HUES6 (cell line): ENCODE data around the gene FLYWCH1.
"Not testable (repeated sequence)": the region's sequence is repeated elsewhere in the genome, so short reads cannot be mapped to it uniquely, and the experiment has no call there.

Experiments
- H3K27ac ChIP-seq: 2 replicates; pipeline ENCODE4 v1.7.0; 2013; ENCODE audit warnings: low read depth, mild to moderate bottlenecking, low read length, inconsistent platforms
- H3K27me3 ChIP-seq: 2 replicates; pipeline ENCODE4 v1.6.1; 2013; ENCODE audit warnings: low read length; ENCODE audit not compliant: control insufficient read depth, insufficient read depth
- H3K36me3 ChIP-seq: 2 replicates; pipeline ENCODE4 v1.6.1; 2013; ENCODE audit warnings: low read length; ENCODE audit not compliant: control insufficient read depth, insufficient read depth
- H3K4me1 ChIP-seq: 2 replicates; pipeline ENCODE4 v1.6.1; 2013; ENCODE audit warnings: low read length; ENCODE audit not compliant: control insufficient read depth, insufficient read depth
- H3K4me3 ChIP-seq: 2 replicates; pipeline ENCODE4 v1.5.1; 2013; ENCODE audit warnings: low read depth, low read length
- H3K9ac ChIP-seq: one replicate; pipeline ENCODE4 v1.6.1; 2013; ENCODE audit warnings: mild to moderate bottlenecking, low read length
- H3K9me3 ChIP-seq: 2 replicates; pipeline ENCODE4 v1.6.1; 2013; ENCODE audit warnings: low read depth, low read length; ENCODE audit not compliant: control insufficient read depth, insufficient read depth

FLYWCH1 gene

DNA sequence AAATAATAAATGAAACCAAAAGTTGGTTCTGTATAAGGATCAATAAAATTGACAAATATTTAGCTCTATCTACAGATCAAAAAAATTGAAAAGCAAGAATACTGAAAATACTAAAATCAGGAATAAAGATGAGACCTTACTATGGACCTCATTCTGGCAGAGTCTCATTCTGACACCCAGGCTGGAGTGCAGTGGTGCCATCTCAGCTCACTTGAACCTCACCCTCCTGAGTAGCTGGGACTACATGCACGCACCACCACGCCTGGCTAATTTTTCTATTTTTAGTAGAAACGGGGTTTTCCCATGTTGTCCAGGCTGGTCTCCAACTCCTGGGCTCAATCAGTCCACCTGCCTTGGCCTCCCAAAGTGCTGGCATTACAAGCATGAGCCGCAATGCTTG is 30.3 kb downstream of the FLYWCH1 start:
- Histone ChIP-seq H3K9me3 (no peaks in the 10 kb centered on the region), H3K27me3 (no peaks in the 10 kb centered on the region), H3K4me3 (no peak overlapping the region), H3K9ac (no peak overlapping the region), H3K4me1 (no peaks in the 10 kb centered on the region), H3K36me3 (peaks cover 57% of the 10 kb centered on the region), H3K27ac (no peak overlapping the region)

DNA sequence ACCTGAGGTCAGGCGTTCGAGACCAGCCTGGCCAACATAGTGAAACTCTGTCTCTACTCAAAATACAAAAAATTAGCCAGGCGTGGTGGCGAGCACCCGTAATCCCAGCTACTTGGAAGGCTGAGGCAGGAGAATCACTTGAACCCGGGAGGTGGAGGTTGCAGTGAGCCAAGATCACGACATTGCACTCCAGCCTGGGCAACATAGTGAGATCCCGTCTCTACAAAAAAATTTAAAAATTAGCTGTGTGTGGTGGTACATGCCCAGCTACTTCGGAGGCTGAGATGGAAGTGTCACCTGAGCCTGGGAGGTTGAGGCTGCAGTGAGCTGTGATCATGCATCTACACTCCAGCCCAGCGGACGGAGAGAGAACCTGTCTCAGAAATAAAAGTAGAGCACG is 32.0 kb downstream of the FLYWCH1 start:
- not testable (repeated sequence) for H3K9me3 ChIP-seq, H3K4me1 ChIP-seq, H3K4me3 ChIP-seq, H3K27me3 ChIP-seq, H3K9ac ChIP-seq, H3K27ac ChIP-seq
- peaks cover 46% of the 10 kb centered on the region for H3K36me3 ChIP-seq

DNA sequence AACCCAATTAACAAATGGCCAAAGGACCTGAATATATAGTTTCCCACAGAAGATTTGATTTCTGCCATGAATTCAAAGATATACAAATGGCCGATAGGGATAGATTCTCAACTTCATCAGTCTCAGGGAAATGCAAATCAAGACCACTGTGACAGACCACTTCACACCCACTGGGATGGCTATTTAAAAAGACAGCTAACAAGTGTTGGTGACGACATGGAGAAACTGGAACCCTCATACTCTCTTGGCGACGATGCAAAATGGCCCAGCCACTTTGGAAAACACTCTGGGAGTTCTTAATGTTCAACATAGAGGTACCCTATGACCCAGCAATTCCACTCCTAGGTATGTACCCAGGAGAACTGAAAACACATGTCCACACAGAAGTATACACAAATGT is 34.9 kb downstream of the FLYWCH1 start:
- peaks cover 27% of the 10 kb centered on the region for H3K36me3 ChIP-seq
- no peaks in the 10 kb centered on the region for H3K9me3 ChIP-seq
- H3K27ac ChIP-seq, result no peak overlapping the region
- H3K4me1 ChIP-seq, result no peaks in the 10 kb centered on the region
- H3K27me3 ChIP-seq, result no peaks in the 10 kb centered on the region
- no peak overlapping the region for H3K9ac ChIP-seq
- H3K4me3 ChIP-seq, result no peak overlapping the region

DNA sequence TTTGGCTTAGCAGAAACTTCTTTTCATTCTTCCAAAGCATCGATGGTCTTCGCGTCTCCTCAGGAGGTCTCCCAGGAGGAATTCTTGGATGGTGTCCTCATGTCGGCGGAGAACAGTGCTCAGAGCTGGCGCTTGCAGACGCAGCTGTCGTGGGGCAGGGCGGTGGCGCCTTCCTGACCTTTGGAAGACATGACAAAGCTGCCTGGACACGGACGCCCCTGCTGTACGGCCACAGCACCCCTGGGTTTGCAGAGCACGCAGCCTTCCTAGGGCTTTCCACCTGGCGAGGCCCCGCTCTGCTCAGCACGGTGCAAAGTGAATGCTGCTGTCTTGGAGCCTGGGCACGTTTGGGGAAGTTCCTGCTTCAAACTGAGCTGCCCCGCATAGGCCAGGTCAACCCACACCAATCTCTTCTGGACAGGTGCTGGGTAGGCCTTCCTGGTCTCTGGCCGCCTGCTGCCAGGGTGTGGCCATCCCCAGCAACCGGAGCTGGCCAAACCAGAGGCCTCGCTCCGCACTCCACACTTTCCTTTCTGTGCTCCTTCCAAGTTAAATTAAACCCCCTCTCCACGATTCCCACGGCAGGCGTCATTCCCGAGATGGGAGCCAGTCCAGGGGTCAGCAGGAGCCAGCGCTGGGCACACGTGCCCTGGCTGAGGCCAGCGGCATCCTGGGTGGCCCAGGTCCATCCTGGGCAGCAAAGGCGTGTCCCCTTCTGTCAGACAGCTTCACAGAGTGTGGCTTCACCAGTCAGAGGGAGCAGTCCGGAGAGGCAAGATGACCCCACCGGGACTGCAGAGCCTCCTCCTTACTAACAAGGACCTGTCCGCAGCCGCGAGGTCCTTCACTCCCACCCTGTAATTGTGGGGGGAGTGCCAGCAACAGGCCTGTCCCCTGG is 37.3 kb downstream of the FLYWCH1 start:
- peaks cover 2% of the 10 kb centered on the region; the same call in 1 of the 2 replicates for H3K4me1 ChIP-seq
- no peak overlapping the region for H3K4me3 ChIP-seq
- no peaks in the 10 kb centered on the region for H3K9me3 ChIP-seq
- no peak overlapping the region for H3K9ac ChIP-seq
- H3K27ac ChIP-seq, result no peak overlapping the region
- no peaks in the 10 kb centered on the region for H3K27me3 ChIP-seq
- H3K36me3 ChIP-seq, result peaks cover 13% of the 10 kb centered on the region

DNA sequence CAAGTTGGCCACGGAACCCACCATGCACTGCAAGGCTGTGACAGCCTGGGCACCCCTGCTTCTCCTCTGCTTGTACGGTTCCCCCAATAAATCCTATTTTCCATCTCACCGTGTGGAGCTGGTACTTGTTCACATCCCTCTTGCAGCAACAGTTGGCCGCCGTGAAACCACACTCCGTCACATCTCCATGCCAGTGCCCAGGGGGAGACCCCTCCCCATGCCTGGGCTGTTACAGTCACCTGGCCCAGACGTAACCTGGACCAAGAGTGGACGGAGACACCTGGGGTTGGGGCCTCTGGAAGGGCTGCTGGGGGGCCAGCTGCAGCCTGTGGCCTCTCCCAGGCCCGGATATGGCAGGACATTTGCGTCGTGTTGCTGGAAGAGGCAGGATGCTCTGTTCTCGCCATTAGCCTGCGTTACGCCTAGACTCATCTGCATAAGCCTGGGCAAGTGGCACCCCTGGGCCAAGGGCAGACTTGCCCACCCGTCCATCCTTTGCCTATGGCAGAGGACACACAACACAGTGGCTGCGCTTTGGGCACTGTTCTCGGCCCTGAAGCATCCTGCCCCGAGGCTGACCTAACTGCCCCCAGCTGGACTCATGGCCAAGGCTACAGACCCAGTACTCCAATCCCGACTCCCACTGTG is 38.1 kb downstream of the FLYWCH1 start:
- Histone ChIP-seq H3K4me1 (peaks cover 10% of the 10 kb centered on the region), H3K27me3 (no peaks in the 10 kb centered on the region), H3K9me3 (no peaks in the 10 kb centered on the region), H3K36me3 (peaks cover 12% of the 10 kb centered on the region), H3K9ac (no peak overlapping the region), H3K4me3 (no peak overlapping the region), H3K27ac (no peak overlapping the region)

DNA sequence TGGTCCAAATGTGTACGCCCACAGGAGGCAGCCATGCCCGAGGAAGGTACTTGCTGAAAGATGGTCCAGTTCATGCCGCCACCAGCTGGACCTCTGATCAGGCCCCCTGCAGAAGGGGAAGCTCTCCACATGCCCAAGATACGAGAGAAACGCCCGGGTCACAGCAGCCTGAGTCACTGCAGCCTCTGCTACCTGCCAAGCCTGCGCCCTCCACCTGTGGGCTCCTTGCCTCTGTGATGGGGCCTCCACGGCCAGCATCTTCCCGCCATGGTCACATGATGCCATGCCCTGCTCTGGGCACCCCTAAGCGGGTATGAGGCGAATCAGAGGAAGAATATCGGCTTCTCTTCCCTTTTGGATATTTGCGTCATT is 38.6 kb downstream of the FLYWCH1 start:
- Histone ChIP-seq H3K9ac (no peak overlapping the region), H3K4me3 (no peak overlapping the region), H3K4me1 (peaks cover 15% of the 10 kb centered on the region), H3K9me3 (no peaks in the 10 kb centered on the region), H3K27me3 (no peaks in the 10 kb centered on the region), H3K36me3 (peaks cover 12% of the 10 kb centered on the region), H3K27ac (no peak overlapping the region)

DNA sequence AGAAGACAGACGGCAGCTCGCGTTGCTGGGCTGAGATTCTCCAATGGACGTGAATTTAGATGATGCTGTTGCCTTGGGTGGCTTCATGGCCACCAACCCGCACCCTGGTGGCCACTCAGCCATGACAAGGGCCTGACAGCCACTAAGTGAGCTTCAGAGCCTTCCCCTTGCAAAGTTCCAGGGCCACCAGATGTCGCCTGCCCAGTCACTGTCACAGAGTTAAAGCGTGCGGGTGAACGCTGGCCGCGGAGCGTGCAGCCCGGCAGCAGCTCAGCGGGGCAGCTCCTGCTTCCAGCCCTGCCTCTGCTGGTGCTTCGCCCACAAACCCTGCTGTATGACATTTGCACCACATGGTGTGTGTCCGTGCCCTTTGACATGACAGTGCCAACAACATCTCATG is 39.0 kb downstream of the FLYWCH1 start:
- Histone ChIP-seq H3K36me3 (peaks cover 12% of the 10 kb centered on the region), H3K4me1 (peaks cover 18% of the 10 kb centered on the region), H3K27me3 (no peaks in the 10 kb centered on the region), H3K4me3 (no peak overlapping the region), H3K9ac (no peak overlapping the region), H3K27ac (no peak overlapping the region), H3K9me3 (no peaks in the 10 kb centered on the region)

DNA sequence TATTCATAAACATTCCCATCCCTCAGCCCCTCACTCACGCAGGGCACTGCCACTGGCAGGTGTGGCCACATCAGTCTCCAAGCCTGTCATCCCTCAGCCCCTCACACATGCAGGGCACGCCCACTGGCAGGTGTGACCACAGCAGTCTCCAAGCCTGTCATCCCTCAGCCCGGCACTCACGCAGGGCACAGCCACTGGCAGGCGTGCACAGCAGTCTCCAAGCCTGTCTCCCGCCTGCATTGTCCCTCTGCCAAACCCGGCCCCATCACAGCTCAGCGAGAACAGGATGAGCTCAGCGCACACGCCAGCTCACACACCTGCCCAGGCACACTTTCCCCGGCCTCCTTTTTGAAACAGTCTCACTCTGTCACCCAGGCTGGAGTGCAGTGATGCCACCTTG is 40.9 kb downstream of the FLYWCH1 start:
- Histone ChIP-seq H3K9me3 (no peaks in the 10 kb centered on the region), H3K4me1 (peaks cover 28% of the 10 kb centered on the region), H3K36me3 (peaks cover 6% of the 10 kb centered on the region; the same call in 1 of the 2 replicates), H3K9ac (no peak overlapping the region), H3K27me3 (no peaks in the 10 kb centered on the region), H3K27ac (no peak overlapping the region), H3K4me3 (no peak overlapping the region)

DNA sequence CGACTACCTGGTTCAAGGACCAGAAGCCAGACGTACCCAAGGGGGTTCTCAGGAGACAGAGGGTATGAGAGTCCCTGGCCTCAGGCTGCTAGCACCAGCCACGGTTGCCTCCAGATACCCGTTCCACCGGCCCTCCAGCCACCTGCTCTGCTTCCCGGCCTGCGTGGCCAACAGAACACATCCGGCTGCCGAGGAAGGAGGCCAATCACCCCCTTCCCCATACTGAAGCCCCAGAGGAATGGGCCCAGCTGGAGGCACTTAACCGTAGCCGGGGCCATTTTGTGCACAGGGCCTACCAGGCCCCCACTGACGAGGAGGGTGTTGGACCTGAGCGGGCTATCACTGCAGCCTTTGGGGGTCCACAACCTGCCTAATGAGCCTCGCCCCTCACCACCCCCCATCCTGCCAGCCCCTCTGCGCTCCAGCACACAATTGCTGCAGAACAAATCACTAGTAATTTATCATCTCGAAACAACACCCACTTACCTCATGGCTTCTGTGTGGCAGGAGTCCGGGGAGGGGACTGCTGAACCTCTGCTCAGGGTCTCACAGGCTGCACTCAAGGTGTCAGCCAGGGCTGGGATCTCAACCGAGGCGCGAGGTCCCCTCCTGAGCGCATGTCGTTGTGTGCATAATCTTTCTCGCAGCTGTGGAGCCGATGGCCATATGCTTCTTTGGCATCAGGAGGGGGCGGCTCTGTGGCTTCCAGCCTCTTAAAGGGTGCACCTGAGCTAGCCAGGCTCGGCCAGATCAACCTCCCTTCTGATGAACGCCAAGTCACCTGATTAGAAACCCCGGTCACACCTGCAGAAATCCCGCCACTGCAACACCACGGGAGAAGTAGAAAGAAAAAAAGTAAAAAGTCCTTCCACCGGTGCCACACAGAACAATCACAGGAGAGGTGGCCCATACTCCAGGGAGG is 42.2 kb downstream of the FLYWCH1 start:
- Histone ChIP-seq H3K4me1 (peaks cover 28% of the 10 kb centered on the region), H3K36me3 (peaks cover 4% of the 10 kb centered on the region; the same call in 1 of the 2 replicates), H3K27me3 (no peaks in the 10 kb centered on the region), H3K27ac (no peak overlapping the region), H3K9ac (no peak overlapping the region), H3K4me3 (no peak overlapping the region), H3K9me3 (no peaks in the 10 kb centered on the region)

DNA sequence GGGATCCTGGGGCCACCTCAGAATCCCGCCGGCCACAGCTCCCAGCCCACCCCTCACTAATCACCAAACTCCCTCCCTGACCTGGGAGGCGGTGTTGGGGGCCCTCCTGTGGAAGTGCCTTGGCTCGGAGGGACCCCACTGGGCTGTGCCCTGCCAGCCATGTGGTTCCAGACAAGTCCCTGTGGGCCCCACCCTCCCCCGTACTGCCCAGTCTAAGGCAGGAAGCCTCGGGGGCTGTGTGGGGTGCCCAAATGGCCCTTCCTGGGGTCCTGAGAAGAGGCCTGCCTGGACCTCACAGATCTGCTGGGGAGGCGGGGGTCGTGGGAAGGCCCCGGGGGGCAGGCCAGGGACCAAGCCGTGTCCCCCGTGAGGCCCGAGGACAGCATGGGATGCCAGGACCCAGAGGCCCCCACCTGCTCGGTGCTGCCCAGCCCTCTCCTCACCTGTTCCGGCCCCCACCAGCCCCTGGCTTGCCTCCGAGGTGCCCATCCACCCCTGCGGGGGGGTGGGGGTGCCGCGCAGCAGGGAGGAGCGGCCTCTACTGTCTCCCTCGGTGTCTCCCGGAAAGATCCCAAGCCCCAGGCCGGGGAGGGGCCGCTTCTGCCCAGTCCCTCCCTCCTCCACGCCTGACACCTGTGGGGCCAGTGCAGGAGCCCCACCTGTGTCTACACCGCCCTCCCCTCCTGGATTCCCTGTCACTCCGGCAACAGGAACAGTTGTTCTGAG is 43.1 kb downstream of the FLYWCH1 start:
- Histone ChIP-seq H3K27me3 (no peaks in the 10 kb centered on the region), H3K27ac (no peak overlapping the region), H3K4me1 (peaks cover 28% of the 10 kb centered on the region), H3K4me3 (no peak overlapping the region), H3K9me3 (no peaks in the 10 kb centered on the region), H3K9ac (no peak overlapping the region), H3K36me3 (no peaks in the 10 kb centered on the region)
